SH-SY5Y (cell line): ENCODE data around the gene CPLX1.

Experiments used
- GATA2 ChIP-seq: IDR thresholded peaks from 2 replicates; pipeline ENCODE4 v1.6.1; 2011; ENCODE audit warnings: mild to moderate bottlenecking, low read depth, low read length
- GATA3 ChIP-seq: IDR thresholded peaks from 2 replicates; pipeline ENCODE4 v1.6.1; 2011; ENCODE audit warnings: low read depth, mild to moderate bottlenecking, low read length, moderate library complexity

DNA sequence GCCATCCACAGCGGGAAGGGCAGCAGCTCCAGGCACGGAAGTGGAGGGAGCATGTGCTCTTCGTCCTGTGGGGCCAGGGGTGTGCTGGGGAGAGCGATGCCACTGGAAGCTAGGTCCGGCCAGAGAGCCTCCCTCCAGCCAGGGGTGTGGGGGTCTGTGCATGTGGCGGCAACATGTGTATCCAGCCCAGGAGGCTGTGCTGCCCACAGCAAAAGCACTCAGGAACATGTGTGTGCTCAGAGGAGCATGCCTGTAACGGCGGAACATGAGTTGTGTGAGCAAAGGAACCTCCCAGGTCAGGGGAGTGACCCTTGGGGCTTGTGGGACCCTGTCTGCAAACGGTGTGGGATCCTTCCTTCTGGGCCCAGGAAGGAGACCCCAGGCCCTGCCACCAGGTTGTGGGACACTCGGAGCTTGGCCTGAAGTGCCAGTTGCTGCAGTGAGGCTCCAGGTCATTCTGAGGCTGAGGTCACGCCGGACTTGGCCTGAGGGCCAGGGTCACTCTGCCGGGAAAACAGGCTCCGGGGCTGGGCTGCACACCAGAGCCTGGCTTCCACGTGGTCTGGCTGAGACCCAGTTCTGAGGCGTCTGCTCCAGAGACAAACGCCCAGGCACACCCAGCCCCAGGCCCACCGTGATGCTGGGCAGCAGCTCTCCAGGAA, 37.2 kb downstream of the CPLX1 start:
- TF ChIP-seq GATA2 (no peak), GATA3 (no peak)
